HG03097 (cell line): ENCODE results near the gene AOAH.
"Not testable (repeated sequence)": the region's sequence is repeated elsewhere in the genome, so short reads cannot be mapped to it uniquely, and the experiment has no call there.

Experiments used
- ATAC-seq: cut with Tn5 transposase; IDR thresholded peaks from one replicate; pipeline ENCODE4 v1.9.1; 2021; ENCODE audit not compliant: unreplicated experiment, low FRiP score

Gene AOAH

DNA sequence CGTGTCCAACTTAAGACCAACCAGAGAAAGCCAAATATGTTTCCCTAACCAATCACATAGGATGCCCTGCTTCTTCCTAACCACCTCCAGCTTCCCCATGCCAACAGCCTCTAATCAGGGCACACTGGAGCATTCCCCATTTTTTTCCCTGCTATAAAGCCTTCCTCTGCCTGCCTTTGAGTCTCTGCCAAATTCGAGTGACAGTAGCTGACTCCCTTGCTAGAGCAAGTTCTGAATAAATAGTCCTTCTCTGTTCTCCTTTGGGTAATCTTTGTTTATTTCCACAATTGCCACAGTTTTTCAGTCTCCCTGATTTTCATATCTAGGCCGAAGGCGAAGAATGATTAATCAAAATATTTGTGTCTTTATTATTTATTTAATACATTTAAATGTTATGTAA lies 238.0 kb downstream of the AOAH start:
- ATAC-seq: no peak

DNA sequence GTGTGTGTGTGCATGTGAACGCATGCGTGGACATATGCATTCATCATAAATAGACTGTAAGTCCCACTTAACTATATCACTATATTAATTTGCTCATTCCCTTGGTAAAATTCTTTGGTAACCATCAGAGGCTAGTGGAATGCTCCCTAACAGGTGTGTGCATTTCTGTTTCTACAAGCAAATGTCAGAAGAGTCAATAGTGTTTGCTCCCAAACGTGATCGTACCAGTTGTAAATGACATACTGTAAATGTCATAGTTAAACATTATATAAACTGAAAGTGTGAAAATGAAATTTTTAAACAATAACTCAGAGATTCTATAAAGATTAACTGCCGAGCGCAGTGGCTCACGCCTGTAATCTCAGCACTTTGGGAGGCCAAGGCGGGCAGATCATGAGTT lies 240.0 kb downstream of the AOAH start:
- no peak for ATAC-seq

DNA sequence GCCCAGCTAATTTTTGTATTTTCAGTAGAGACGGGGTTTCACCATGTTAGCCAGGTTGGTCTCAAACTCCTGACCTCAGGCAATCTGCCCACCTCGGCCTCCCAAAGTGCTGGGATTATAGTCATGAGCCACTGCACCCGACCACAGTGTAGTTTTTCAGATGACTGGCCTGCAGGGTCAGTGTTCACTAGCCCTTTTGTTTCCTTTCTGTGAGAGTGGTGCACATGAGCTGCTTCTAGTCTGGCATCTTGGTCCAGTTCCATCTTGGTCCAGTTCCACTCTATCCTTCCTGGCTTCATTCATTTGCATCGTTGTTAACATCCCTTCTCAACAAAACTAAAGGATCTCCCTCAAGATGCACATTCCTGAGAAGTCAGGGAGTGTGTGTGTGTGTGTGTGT lies 240.4 kb downstream of the AOAH start:
- not testable (repeated sequence) for ATAC-seq

DNA sequence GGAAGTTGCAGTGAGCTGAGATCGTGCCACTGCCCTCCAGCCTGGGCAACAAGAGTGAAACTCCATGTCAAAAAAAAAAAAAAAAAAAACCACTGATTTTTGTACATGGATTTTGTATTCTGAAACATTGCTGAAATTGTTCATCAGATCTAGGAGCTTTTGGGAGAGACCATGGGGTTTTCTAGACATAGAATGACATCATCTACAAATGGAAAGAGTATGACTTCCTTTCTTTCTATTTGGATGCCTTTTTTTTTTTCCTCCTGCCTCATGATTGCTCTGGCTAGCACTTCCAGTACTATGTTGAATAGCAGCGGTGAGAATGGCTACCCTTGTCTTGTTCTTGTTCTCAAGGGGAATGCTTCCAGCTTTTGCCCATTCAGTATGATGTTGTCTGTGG lies 245.5 kb downstream of the AOAH start:
- ATAC-seq: no peak

DNA sequence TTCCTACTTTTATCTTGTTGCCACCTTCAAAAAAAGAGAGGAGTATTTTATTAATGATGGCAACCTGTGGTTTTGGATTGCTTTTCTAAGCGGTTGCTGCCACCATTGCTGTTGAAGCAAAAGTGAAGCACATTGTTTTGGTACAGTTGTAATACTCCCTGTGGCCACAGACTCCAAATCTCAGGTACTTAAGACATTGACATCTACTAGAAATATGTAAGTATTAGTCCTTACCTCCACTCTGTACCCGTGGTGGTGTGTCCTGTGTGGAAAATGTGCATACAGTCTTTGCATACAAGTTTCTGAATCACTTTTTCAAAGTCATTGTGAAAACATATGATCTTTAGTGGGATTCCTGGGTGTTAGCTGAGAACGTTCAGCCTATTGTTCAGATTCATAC lies 248.9 kb downstream of the AOAH start:
- ATAC-seq: no peak

DNA sequence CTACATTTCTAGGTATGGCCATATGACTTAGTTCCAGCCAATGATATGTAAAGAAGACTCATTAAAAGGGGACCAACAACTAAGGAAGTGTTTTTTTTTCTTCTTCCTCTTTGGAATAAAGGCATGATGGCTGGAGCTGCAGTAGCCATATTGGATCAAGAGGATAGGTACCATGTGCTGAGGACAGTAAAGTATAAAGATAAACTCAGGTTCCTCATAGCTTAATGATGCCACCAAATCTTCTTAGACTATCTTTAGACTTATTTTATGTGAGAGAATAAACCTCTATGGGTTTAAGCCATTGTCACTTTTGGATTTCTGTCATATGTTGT lies 249.3 kb downstream of the AOAH start:
- ATAC-seq: no peak

DNA sequence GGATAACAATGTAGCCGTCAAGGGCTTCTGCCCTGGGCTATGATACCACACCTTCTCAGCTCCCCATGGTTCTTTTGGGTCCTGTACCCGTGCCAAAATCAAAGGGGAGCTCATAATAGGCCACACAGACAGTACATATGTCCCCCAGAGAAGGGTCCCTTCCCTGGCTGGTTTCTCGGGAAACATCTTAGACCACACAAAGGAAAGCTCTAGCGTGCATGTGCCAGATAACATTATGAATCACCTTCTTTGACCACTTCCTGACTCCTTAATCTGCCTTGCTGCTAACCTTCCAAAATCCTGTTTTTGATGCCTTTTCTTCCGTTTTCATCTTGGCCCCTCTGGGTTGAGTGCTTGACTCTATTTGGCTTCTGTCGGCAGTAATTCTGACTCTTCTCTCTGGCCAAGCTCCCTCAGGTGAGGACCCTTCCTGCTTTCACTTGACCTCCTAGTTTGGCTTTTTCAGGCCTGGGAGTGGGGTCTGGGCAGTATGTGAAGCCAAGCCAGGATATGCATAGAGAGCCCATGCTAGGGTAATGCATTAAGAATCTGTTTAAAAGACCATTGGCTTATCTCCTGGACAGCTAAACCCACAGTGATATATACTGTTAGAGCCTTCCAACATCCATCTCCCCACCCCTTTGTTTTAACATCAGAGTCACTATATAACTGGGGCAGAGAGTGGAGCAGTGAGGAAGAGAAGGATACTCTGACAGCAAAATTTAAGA lies 249.8 kb downstream of the AOAH start:
- ATAC-seq: no peak

DNA sequence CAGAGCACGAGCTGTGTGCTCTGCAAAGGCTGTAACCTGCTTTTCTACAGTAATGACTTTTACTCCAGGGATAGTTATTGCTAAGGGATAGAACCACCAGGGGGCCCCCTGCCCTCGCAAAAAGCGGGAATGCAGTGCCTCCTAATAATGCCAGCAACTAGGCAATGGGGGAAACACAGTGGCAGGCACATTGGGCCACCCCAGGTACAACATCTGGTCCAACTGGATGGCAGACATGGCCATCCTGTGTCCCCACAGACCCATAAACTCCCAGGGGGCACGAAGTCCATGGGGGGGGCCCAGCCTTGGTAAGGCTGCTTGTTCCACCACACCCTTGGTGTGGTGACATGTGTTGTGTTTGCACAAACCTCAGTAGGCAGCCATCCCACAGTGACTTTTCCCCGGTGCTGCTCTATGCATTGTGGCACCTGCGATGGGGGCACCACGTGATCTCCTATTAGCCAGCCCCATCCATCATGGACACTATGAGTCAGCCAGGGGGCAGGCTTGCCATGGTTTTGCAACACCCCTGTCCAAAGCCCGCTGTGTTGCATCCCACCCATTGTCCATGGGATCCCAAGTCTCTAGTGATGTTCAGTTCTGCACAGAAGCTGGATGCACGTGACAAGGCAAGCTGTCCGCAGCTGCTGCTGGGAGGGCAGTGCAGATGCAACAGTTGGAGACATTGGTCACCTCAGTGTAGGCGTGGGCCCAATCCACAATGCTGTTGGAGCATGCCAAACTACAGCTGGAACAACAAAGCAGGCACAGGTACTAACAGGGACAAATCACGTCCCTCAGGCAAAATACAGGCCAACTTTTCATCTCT lies 250.6 kb downstream of the AOAH start:
- ATAC-seq: no peak

DNA sequence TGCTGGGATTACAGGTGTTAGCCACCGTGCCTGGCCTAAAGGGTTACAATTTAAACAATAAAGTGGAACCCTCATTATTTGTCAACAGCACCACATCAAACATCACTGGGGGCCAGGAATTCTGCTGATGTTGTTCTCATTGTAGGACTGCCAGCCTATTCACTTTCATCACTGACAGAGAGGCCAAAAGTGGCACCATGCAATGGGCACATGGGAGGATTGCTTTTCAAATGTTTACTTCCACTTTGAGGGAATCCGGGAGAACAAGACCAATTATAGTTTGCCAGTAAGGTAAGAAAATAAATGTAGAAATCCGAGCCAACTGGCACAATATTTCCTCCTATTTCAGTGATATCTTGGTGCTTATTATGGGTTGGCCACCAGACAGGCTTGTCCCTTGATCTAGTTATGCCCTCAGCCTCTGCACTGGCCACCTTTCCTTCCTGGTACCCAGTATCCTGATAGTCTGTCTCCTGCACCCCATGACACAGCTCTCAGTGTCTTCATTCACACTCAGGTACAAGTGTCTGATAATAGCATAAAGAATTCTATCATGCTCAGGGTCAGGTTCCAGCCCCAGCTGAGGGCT lies 252.1 kb downstream of the AOAH start:
- ATAC-seq: no peak

DNA sequence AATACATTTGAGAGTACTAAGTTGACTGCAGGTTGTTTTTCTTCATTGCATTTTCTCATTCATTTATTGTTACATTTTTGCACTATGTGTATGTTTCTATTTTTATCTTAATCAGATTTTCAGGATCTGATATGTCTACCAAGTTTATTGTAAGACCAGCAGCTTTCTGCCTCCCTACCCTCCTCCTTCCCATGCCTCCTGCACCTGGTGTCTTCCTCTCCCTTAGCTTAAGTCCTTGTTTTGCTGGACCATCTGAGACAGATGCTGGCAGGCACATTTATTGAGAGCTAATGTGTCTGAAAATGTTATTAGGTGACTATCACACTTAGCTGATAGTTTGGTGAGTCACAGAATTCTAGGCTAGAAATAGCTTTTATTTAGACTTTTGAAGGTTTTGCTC lies 255.1 kb downstream of the AOAH start:
- no peak for ATAC-seq

DNA sequence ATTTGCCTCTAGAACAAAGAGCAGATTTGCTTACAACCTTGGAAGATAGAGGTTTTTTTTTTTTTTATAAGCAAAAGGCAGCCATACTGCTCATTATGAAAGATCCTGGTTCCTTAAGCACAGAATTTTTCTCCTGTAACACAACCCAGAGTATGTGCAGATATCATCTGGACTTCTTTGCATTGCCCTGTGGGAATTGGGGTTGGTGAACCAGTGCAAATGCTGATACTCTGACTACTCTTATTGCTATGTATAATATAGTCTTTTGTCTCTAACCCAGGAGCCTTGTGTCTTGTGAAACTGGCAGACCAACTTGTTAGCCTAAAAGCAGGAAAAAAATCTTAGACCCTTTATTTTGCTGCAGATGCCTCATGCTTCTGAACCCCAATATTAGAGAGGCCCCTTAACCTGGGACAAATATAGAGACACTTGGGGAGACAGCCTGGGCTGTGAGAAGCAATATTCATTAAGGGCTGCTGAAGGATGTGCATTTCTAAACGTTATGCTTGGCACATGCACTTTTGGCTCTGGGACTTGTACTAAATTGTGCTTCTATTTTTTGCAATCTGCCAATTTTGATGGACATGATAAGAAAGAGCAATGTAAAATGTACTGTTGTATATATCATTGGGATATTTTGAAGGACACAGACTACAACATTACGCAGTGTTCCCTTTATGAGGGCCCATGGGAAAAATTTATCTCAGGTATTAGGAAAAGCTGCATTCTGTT lies 255.8 kb downstream of the AOAH start:
- no peak for ATAC-seq

DNA sequence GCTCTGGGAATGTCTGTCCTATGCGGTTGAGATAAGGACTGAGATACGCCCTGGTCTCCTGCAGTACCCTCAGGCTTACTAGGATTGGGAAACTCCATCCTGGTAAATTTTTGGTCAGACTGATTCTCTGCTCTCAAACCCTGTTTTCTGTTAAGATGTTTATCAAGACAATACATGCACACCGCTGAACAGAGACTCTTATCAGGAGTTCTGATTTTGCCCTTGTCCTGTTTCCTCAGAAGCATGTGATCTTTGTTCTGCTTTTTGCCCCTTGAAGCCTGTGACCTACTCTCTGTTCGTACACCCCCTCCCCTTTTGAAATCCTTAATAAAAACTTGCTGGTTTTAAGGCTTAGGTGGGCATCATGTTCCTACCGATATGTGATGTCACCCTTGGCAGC lies 258.3 kb downstream of the AOAH start:
- not testable (repeated sequence) for ATAC-seq

DNA sequence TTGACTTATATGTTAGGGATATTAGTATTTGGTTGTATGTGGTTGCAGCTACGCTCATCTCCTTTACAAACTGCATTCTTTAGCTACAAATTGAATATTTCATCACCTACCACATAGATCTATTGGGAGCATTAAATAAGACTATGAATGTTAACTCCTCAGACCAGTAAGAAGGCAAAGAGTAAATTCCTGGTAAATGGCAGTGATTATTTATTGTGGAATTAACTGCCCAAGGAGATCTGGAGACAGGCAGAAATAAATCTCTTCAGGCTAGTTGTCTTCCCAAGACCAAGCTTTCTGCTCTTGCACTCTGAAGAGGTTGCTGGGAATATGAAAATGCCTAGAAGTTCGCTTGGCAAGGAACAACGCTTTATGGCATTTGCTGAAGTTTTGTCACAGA lies 260.0 kb downstream of the AOAH start:
- no peak for ATAC-seq
